Measurements from ENCODE around the gene PALM3.

PALM3 gene

GRCh38 chr19:14085309-14085995 is 23.6 kb upstream of the PALM3 start, which contains the start of gene C19orf67:
Gene C19orf67, minus strand, starts transcription at chr19:14085783. Its CDS starts 156 bp downstream, at chr19:14085627.
- no peak for ATAC-seq
- TF ChIP-seq ESRRG (CRISPR knock-in tag; IDR thresholded peaks at IDR 0.05) (no peak), ZNF70 (CRISPR knock-in tag; IDR thresholded peaks at IDR 0.05) (no peak), OSR1 (CRISPR knock-in tag; IDR thresholded peaks at IDR 0.05) (no peak), BACH2 (CRISPR knock-in tag; IDR thresholded peaks at IDR 0.05; ENCODE audit: borderline replicate concordance) (no peak), ZNF565 (CRISPR knock-in tag; conservative IDR thresholded peaks at IDR 0.05; ENCODE audit: low read depth) (no peak), PATZ1 (CRISPR knock-in tag; IDR thresholded peaks at IDR 0.05; ENCODE audit: borderline replicate concordance) (no peak), CREB5 (CRISPR knock-in tag; IDR thresholded peaks at IDR 0.05; ENCODE audit: low read depth) (no peak), TSHZ2 (CRISPR knock-in tag; IDR thresholded peaks at IDR 0.05) (no peak), ZFP30 (CRISPR knock-in tag; IDR thresholded peaks at IDR 0.05) (no peak), ZFP3 (CRISPR knock-in tag; IDR thresholded peaks at IDR 0.05) (no peak), TCF4 (CRISPR knock-in tag; IDR thresholded peaks at IDR 0.05; ENCODE audit: borderline replicate concordance) (no peak), SNAI2 (CRISPR knock-in tag; IDR thresholded peaks at IDR 0.05) (no peak), ISL1 (CRISPR knock-in tag; IDR thresholded peaks at IDR 0.05) (no peak)

- ATAC-seq: no peak
- TF ChIP-seq ZFP30 (CRISPR knock-in tag; IDR thresholded peaks at IDR 0.05): no peak
- TF ChIP-seq OSR1 (CRISPR knock-in tag; IDR thresholded peaks at IDR 0.05): no peak
- TF ChIP-seq PPARA (CRISPR knock-in tag; IDR thresholded peaks at IDR 0.05; ENCODE audit: borderline replicate concordance): no peak
- TF ChIP-seq SNAI2 (CRISPR knock-in tag; IDR thresholded peaks at IDR 0.05): no peak
- no peak for TF ChIP-seq BACH2 (CRISPR knock-in tag; IDR thresholded peaks at IDR 0.05; ENCODE audit: borderline replicate concordance)
- no peak for TF ChIP-seq TOX (CRISPR knock-in tag; IDR thresholded peaks at IDR 0.05; ENCODE audit: borderline replicate concordance)
- no peak for TF ChIP-seq CSDC2 (CRISPR knock-in tag; IDR thresholded peaks at IDR 0.05)
- TF ChIP-seq ZNF70 (CRISPR knock-in tag; IDR thresholded peaks at IDR 0.05): no peak
- TF ChIP-seq ARNTL (CRISPR knock-in tag; IDR thresholded peaks at IDR 0.05; ENCODE audit: borderline replicate concordance, low read depth): no peak
- TF ChIP-seq CREB5 (CRISPR knock-in tag; IDR thresholded peaks at IDR 0.05; ENCODE audit: low read depth): no peak
- TF ChIP-seq ZFP3 (CRISPR knock-in tag; IDR thresholded peaks at IDR 0.05): no peak
- TF ChIP-seq ZNF565 (CRISPR knock-in tag; conservative IDR thresholded peaks at IDR 0.05; ENCODE audit: low read depth): no peak
- TF ChIP-seq CSRNP3 (CRISPR knock-in tag; IDR thresholded peaks at IDR 0.05): no peak
- TF ChIP-seq POU6F1 (CRISPR knock-in tag; IDR thresholded peaks at IDR 0.05; ENCODE audit: borderline replicate concordance, low read depth): no peak
- TF ChIP-seq TSHZ2 (CRISPR knock-in tag; IDR thresholded peaks at IDR 0.05): no peak
- TF ChIP-seq ZC3H10 (CRISPR knock-in tag; IDR thresholded peaks at IDR 0.05): no peak
- no peak for TF ChIP-seq ISL1 (CRISPR knock-in tag; IDR thresholded peaks at IDR 0.05)
- TF ChIP-seq ZNF8 (CRISPR knock-in tag; IDR thresholded peaks at IDR 0.05): no peak
- no peak for TF ChIP-seq PATZ1 (CRISPR knock-in tag; IDR thresholded peaks at IDR 0.05; ENCODE audit: borderline replicate concordance)
- TF ChIP-seq TCF4 (CRISPR knock-in tag; IDR thresholded peaks at IDR 0.05; ENCODE audit: borderline replicate concordance): no peak
Observed at GRCh38 chr19:14082675-14082960, 20.7 kb upstream of the PALM3 start.

Data from SK-N-SH treated with all-trans-retinoic acid at 6 μM for 48 hours (cell line).